ENCODE data around the gene ARHGEF4.

- no peak for TF ChIP-seq CTCF (IDR thresholded peaks at IDR 0.05; ENCODE audit: low read length)
- no peak for TF ChIP-seq EZH2phosphoT487 (IDR thresholded peaks at IDR 0.05; ENCODE audit: low read length)
Observed at GRCh38 chr2:130921164-130921476, 84.4 kb downstream of the ARHGEF4 start.
